ELF-1 (cell line): ENCODE results near the gene BSDC1.

Experiments used
- DNase-seq: peaks from one replicate; pipeline ENCODE4 v3.0.0-alpha.2; 2016; ENCODE audit warnings: low read depth, low spot score

BSDC1 gene

DNA sequence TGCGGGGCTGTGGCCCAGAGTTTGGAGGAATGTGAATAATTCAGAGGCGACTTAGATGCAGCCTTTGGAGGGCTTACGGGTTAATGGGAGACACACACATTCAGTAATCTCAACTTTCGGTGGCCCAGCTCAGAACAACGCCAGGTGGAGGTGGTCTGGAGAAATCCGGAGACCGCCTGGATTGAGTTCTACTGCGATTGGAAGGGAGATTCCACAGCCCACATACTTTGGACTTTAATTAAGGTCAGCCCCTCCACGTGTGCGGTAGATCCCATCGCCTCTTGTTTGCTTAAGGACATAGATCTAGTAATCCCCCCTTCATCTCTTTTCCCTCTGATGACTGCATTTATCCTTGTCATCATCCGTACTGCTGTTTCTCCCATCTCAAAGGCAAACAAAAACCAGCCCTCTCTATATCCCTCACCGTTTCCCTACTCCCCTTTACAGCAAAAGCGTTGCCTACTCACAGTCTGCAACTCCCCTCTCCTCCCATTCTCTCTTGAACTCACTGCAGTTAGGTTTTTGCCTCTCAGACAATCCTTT, 720 bp upstream of the BSDC1 start:
- DNase-seq: no peak

DNA sequence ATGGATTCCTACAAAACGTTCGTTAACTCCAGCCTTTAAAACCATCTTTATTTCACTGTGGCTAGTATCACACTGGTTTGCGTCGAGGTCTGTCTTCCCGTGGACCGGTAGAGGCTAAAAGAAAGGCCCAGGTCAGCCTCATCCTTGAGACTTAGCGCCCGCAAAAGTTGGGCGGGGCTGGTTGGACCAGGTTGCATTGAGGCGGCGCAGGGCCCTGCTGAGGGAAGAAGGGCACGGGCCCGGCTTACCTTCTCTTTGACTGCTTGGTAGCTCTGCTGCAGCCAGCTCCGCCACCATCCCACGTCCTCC, 455 bp downstream of the BSDC1 start:
- no peak for DNase-seq

DNA sequence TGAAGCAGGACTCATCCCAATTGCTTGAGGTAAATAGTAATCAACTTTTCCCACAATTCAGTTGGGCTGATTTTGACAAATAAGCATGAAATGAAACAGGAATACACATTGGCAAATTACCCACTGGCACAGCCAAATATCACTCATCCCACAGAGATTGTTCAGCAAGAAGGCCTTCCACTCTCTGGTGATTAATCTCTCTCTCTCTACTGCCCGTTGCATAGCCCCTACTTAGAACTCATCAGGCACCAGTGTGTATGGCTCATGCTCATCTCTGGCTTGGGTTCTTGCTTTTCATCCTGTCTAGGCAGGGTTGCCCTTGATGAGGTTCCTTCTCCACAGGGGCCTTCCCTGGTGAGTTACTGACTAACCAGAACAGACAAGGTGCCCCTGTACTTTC, 1.1 kb downstream of the BSDC1 start:
- no peak for DNase-seq

DNA sequence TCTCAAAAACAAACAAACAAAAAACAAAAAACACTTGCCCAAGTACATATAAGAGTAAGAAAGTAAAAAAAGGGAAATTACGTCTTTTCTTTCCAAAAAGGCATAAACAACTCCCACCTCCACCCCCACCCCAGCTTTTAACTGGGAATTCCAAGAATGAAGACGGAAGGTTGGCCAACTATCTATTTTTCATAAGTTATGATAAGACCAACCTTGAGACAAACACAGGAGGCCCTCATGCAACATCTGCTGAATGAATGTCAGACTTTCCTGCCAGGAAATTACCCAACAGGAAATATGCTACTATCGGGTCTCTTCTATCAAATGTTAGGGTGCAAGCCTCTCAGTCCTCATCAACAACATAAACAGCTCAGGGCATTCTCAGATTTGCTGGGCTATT, 1.9 kb downstream of the BSDC1 start:
- DNase-seq: no peak

DNA sequence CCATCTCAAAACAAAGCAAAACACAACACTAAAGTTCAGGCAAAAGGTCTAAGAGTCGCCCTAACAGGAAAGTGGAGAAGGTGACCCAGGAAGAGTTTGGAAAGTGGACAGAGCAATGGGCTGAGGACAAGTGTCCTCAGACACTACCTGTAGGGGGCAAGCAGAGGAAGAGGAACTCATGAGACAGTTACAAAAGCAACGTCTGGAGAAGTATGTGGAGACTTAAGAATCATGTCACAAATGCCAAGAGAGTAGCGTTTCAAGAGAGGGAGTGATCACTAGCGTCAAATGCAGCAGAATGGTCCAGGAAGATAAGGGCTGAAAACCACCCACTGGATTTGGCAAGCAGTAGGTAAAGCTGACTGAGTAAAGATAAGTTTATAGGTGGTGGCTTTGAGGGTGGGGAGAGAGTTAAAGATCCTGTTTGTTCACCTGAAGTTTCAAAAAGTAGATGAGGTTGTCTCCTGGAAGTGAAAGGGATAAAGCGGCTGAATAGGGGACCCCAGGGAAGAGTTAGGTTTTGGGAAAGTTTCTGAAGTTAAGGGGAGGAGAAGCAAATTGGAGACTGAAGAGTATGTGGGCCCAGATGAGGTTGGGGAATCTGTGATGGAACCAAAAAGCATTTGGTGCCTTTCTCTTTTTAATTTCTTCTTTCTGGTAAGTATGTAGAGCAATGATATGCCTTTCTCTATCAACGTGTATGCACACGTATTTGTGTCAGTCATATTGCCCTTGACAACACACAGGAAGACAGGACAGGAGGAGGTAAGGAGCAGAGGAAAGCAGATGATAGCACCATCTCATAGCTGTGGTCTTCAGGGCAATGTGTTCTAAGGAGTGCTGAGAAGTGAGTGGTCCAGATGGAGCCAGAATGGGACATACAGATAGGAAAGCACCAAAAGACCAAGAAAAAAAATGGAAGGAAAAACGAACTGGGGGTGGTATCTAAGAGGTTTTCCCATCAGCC, 3.1 kb downstream of the BSDC1 start:
- DNase-seq: no peak

DNA sequence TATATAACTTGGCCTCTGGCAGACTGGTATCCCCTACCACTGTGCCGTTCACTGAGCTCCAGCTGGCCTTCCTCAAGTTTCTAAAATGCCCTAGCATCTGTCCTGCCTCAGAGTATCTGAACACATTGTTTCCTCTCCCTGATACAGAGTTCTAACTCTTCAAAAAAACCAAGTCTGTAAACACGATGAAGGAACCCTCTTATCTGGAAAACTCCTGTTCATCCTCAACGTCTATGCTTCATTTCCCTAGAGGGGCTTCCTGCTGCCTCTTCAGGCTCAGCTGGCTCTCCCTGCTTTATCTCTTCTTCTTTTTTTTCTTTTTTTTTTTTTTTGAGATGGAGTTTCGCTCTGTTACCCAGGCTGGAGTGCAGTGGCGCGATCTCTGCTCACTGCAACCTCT, 5.6 kb downstream of the BSDC1 start:
- DNase-seq: no peak

DNA sequence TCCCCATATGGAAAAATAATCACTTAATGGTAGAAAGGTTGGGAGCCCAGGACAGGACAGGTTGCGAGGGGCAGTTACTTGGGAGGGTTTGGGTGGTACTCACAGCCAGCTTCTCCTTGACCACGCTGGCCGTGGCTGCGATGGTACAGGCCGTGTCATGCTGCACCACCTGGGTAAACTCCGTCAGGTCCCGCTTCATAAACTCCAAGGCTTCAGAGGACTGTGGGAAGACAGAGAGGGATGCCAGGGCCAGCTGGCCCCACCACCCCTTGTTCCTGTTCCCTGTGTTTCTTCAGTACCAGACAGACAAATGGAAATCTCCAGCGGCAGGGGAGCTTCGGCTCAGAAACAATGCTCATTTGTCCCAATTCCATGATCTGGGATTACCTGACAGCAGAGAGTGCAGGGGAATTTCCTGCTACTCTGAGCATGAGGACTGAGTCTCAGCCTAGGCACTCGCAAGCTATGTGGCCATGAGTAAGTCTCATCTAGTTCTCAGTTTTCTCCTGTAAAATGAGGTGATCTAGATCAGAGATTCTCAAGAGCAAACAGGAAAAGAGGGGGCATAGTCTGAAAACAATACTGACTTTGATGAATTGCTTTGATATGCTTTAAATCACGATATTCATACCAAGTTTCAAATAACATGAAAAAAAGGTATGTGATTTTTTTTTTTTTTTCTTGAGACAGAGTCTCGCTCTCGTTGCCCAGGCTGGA, 7.4 kb downstream of the BSDC1 start:
- DNase-seq: no peak

DNA sequence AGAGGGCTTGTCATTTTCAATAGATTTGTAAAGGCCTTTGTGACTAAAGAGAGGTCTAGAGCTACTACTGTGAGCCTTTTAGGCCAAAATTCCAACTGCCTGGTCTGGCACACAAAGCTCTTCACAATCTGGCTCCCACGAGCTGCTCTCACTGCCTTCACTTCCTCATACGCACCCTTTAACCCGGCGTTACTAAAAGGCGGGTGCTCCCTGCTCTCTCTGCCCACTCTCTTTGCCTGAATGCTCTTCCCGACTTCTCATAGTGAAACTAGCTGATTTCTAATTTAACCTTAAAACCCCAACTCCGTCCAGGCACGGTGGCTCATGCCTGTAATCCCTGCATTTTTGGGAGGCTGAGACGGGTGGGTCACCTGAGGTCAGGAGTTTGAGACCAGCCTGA, 14.2 kb downstream of the BSDC1 start:
- no peak for DNase-seq

DNA sequence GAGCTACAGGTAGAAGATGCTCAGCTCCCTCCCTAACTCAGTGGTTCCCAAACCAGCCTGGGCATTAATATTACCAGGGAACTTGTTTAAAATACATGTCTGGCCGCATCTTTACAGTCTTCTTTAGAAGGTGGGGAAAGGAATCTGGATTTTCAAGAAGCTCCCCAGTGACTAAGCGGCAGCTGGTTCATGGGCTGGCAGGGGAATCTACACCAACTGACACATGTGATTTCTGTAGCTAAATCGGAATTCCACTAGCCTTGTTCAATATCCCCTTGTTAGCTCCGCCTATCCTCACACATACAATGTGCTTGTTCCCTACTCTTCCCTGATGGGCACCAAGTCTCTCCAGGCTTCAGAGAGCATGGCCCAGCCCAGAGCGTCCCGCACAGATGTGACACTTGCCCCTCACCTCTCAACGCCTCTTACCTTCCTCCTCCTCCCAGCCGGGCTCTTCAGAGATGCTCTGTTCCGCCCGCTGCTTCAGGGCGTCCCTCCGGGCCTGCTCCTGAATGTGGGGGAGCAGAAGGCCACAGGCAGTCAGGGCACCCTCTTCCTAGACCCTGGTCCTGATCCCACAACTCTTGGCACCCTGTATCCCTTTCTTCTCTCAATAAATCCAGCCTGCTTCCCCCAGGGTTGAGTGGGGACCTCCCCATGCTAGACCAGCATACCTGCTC, 16.6 kb downstream of the BSDC1 start:
- no peak for DNase-seq

DNA sequence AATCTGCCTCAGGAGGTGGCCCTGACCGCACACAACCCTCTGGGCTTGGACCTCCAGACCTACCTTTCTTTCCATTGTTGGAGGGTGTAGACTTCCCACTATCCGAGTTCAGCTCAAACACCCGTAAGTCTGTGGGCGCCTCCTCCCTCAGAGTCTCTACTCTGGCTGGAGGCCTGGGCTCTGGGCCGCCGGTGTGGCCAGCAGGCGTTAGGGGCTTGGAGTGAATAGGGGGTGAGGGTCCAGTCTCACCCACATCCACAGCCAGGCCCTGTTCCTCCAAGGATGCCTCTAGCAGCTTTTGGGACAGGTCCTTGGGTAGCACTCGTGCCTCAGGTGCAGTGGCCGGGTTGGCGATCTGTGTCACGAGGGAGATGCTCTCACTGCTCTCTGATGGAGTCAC, 18.0 kb downstream of the BSDC1 start:
- DNase-seq: no peak

DNA sequence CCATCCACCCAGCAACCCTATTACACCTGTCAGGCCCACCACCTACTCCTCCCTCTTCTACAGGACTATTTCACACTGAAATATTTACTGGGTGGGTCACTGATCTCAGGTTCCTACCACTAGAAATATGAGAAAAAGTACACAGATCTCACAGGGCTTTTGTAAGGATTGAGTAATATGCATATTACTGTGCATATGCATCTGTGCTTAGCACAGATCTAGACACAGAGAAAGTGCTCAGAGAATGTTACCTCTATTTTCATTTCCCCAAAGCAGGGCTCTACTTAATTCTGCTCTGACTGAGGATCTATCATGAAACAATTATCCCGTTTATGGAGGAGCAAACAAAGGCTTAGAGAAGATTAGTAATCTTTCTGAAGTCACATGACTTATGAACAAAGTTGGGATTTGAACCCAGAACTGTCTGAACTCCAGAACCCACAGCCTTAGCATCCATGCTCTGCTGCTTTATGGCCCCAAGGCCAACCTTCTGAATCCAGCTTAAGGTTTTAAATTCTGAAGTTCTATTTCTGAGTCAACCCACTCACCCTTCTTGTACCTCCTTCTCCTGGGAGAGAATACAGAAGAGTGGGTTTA, 20.1 kb downstream of the BSDC1 start:
- no peak for DNase-seq

DNA sequence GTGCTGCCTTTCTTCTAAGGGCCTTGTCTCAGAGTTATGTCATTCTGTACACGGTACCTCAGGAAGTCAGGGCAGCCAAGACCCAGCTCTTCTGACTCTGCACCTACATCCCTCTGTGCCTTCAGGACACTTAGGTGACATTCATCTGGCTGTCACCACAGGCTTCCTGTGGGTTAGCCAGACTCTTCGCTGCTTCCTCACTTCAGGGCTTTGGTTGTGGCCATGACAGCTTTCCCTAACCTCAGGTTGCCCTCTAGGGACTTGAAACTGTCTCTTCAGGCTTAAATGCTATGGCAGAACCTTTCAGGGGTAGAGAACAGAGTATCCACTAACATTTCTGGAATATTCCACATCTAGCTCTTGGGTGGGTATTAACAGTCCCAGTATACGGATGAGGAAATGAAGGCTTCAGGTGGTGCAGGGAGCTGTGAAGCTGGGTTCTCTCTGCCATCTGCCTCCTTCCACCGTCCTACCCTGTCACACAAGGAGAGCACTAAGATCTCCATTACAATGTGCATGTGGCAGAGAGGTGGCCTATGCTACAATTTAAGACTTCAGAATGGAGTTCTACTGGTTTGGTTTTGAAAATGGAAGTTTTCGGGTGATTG, 22.0 kb downstream of the BSDC1 start:
- no peak for DNase-seq

DNA sequence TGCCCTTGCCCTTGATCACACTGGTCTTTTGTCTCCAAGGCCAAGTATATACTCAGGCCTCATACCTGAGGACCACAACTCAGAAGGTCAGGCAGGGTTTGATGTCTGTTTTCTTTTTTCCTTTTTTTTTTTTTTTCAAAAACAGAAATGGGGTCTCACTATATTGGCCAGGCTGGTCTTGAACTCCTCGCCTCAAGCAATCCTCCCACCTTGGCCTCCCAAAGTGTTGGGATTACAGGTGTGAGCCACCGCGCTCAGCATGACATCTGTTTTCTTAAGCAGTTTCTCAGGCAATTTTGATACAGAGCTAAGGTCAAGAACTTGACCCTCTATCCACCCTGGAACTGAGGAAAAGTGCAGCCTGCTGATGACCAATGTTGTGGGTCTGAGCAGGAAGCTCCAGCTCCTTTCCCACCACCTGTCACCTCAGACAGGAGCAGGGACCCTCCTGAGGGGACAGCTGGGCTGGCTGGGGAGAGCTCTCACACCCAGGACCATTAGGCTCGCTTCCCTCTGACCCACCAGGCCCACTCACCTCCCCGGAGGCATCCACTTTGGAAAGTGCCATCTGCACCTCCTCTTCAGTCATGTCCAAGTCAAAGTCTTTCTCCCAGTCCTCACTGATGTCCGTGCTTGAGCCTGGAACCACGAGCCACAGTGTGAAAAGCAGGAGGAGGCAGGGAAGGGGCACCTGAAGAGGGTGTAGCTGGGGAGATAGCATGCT, 26.2 kb downstream of the BSDC1 start:
- DNase-seq: no peak

DNA sequence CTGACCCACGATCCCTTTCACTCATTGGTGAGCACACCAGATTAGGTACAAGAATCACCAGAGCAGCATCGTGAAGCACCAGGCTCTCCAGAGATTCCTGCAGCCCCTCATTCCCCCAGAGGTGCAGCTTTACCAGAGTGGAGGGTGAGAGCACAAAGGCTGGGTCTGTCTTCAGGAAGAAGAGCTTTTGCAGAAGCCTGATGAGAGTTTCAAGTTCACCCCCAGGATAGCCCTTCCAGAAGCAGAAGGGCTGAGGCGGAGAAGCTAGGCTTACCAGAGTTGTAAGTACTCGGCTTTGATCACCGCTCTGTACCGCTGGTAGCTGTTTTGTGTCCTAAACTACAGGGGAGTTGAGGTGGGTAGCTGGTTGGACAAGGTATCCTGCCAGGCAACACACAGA, 28.8 kb downstream of the BSDC1 start:
- no peak for DNase-seq

DNA sequence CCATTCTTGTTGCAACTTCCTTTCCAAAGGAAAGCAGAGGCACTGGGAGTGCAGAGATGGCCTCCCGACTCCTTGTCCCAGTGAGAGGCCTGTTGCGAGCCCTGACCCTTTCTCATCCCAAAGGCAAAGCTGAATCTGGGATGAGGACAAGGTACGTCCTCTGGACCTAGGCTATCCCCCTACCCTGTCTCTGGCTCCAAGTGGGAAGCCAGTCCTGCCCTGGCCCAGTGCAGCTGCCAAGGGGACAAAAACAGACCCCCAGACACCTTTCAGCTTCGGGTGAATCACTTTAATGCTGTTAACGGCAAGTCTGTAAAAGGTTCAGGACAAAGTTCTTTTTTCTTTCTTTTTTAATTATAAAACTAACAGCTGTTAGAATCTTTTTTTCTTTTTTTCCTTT, 29.4 kb downstream of the BSDC1 start:
- no peak for DNase-seq

DNA sequence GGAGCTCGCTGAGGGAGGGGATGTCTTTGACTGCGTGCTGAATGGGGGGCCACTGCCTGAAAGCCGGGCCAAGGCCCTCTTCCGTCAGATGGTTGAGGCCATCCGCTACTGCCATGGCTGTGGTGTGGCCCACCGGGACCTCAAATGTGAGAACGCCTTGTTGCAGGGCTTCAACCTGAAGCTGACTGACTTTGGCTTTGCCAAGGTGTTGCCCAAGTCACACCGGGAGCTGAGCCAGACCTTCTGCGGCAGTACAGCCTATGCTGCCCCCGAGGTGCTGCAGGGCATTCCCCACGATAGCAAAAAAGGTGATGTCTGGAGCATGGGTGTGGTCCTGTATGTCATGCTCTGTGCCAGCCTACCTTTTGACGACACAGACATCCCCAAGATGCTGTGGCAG, 30.5 kb downstream of the BSDC1 start:
- no peak for DNase-seq

DNA sequence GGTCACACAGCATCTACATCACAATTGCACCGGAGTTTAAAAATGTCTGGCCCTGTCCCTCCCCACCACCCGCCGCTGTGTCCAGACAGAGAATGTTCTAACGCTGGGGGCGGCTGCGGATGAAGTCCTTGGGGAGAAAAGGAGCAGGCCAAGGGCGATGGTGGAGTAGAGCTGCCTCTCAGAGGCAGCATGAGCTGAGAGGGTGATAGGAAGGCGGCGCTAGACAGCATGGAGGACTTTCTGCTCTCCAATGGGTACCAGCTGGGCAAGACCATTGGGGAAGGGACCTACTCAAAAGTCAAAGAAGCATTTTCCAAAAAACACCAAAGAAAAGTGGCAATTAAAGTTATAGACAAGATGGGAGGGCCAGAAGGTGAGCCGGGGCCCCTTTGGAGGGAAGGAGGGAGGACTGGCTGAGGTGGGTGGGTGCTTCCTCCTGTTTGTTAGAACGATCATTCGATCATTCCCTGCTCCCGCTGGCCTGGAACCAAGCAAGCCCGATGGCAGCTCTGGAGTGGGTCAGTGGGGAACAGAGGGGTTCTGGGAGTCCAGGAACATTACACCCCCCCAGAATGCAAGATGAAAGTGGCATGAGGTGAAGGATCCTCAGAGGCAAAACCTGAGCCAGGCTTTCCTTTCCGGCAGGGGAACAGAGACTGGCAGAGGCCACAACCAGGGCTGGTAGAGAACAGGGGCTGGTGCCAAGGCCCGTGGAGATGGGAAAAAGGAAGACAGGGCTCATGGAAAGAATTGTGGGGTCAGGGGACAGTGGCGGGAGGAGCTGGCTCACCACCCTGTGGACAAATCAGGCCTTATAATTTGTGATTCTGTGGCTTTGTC, 31.5 kb downstream of the BSDC1 start, which contains the start of the genes FAM229A and TSSK3:
FAM229A (minus strand) TSS at position 12 of the 840 bp plus-strand sequence. CDS start 394 bp downstream, outside the sequence.
TSSK3 (plus strand) TSS at position 66 of the 840 bp plus-strand sequence; CDS start at position 229, 163 bp downstream.
- no peak for DNase-seq

DNA sequence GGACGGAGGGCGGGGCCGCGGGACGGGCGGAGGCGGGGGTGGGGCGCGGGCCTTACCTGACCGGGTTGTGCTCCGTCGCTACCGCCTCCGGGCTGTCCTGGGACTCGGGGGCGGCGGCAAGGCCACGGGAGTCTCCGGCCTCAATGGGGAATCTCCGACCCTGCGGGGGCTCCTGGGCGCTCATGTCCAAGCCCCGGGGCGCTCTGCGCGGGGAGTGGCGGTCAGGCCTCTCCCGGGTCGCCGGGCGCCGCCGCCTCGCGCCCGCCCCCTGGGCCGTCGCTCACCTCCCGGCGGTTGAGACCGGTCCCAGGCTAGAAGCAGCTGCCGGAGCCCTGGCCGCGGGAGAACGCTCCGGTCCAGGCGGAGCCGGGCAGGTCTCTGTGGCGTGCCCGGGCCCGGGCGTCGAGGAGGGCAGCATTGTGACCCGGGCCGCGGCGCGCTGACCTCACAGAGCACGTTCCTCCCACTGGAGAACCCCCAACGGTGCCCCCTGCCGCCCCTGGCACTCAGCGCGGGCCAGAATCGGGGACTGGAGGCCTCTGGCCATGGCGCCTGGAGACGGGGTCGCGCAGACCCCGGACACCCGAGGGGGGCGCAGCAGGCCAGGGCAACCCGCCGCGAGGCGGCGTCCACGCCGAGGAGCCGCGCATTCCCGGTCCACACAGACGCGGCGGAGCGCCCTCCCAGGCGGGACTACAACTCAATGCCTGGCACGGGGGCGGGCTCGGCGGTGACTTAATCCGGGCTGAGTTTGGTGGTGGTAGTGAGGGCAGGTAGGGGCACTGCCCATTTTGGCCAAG, 32.4 kb downstream of the BSDC1 start:
- DNase-seq: peak; percentile 70

DNA sequence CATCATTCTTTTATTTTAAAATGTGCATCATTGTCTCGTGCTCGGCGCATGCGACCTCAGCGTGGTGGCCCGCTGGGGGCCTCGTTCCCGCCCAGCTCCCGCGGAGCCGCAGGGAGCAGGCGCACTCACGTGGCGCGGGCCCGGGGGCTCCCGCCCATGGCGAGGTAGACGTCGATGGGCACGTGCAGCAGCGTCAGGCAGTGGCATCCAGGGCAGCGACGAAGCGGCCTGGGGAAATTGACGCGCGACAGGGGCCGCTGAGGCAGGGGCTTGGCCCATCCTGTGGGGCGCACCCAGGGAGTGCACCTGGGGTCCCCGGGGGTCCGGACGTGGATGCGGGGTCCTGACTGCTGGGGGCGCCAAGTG, 33.0 kb downstream of the BSDC1 start:
- no peak for DNase-seq
